ENCODE data around the gene DIPK2B. TPM values are rescaled to one million over a fixed set of nuclear protein-coding genes. Genes with fewer than 3 reads are reported as not detected.
A peak's percentile ranks its signal among the peaks of the same experiment; 100 is the strongest.

The DIPK2B gene
- polyA plus RNA-seq, 4 donors, result 0.27 to 8.6 (median 3.5) TPM; not detected in 1

DNA sequence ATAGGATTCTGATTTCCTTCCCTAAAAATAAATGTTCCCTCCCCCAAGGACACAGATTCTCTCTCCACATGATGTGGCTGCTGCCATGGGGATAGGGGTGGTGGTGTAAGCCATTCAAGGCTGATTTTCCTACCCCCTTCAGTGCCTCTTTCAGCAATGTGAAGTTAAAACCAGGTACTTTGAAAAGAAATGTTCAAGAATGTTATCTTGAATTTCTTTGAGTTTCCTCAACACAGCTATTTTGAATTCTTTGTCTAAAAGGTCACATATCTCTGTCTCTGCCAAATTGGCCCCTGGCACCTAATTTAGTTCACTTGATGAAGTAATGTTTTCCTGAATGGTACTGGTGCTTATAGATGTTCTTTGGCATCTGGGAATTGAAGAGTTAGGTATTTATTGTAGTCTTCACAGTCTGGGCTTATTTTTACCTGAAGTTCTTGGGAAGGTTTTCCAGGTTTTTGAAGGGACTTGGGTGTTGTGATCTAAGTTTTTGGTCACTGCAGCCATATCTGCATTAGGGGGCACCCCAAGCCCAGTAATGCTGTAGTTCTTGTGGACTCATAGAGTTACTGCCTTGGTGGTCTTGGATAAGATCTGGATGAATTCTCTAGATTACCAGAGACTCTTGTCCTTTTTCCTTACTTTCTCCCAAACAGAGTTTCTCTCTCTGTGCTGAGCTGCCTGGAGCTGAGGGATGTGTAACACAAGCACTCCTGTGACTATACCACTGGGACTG lies 7.6 kb upstream of the DIPK2B start:
- H3K36me3 ChIP-seq (ENCODE audit: control insufficient read depth in 3 of 3, insufficient read depth in 2 of 3, low read depth in 1 of 3, low read length in 3 of 3), result no peaks in the 10 kb centered on the region
- no peaks in the 10 kb centered on the region for H3K4me1 ChIP-seq (ENCODE audit: control insufficient read depth in 3 of 3, insufficient read depth in 2 of 3, low read depth in 1 of 3, low read length in 2 of 3)
- H3K4me3 ChIP-seq (ENCODE audit: low read depth in 1 of 3, low read length in 3 of 3), result no peak overlapping the region
- no peak for FAIRE-seq
- peaks cover 0 to 4% of the 10 kb centered on the region in 2 donors for H3K9me3 ChIP-seq (ENCODE audit: control insufficient read depth in 2 of 2, insufficient read depth in 1 of 2, low read depth in 1 of 2, low read length in 1 of 2)
- no peak for DNase-seq
- H3K27ac ChIP-seq (ENCODE audit: low read depth in 1 of 3, low read length in 2 of 3), result no peak overlapping the region
- H3K27me3 ChIP-seq (ENCODE audit: control insufficient read depth in 3 of 3, insufficient read depth in 3 of 3, low read length in 3 of 3), result peaks cover 0 to 2% (median 0%) of the 10 kb centered on the region in 3 donors

DNA sequence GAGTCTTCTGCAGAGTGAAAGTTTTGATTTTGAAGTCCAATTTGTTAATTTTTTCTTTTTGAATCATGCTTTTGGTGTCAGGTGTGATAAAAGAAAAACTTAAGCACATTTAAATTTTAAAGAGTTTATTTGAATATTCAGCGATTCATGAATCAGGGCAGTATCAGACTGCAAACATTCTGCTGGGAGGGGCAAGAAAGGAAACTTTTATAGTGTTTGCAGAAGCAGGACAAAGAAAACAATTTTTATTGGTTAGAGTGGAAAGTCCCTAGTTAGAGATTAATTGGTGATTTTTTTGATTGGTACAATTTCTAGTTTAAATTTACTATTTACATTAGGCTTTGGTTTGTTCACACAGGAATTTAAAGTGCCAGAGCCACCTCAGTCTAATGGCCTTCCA lies 1.5 kb upstream of the DIPK2B start:
- no peak for FAIRE-seq
- no peaks in the 10 kb centered on the region for H3K4me1 ChIP-seq (ENCODE audit: control insufficient read depth in 3 of 3, insufficient read depth in 2 of 3, low read depth in 1 of 3, low read length in 2 of 3)
- WGBS, 3 donors, result 17 to 49% (median 18%) methylated on average over 1 of the region's 1 CpG

DNA sequence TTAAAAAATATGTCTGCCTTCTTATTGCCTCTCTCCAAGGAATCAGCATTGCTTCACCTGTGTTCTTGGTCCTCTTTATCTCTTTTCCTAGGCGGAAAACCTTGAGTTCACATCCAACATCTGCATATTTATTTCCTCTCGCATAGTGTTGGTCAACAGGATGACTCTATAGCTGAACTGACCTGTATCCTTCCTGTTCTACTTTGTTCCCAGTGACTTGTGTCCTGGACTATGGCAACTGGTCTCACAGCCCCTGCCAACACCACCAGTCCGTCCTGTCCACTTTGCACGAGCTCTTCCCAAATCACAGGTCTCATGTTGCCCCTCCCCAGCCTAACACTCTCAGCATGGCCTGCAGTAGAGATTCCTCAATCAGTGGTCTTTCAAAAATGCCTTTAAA lies 2.0 kb downstream of the DIPK2B start:
- Histone ChIP-seq H3K4me1 (ENCODE audit: control insufficient read depth in 3 of 3, insufficient read depth in 2 of 3, low read depth in 1 of 3, low read length in 2 of 3) (no peaks in the 10 kb centered on the region), H3K4me3 (ENCODE audit: low read depth in 1 of 3, low read length in 3 of 3) (no peak overlapping the region), H3K27me3 (ENCODE audit: control insufficient read depth in 3 of 3, insufficient read depth in 3 of 3, low read length in 3 of 3) (no peaks in the 10 kb centered on the region), H3K27ac (ENCODE audit: low read depth in 1 of 3, low read length in 2 of 3) (peak overlapping the region in 1 of 3 donors; percentile 39), H3K36me3 (ENCODE audit: control insufficient read depth in 3 of 3, insufficient read depth in 2 of 3, low read depth in 1 of 3, low read length in 3 of 3) (no peaks in the 10 kb centered on the region), H3K9me3 (ENCODE audit: control insufficient read depth in 2 of 2, insufficient read depth in 1 of 2, low read depth in 1 of 2, low read length in 1 of 2) (no peaks in the 10 kb centered on the region)
- FAIRE-seq, result no peak
- no peak for DNase-seq
- WGBS, 3 donors, result 74 to 95% (median 84%) methylated on average over 4 of the region's 4 CpGs

More for the DNA sequence above, 1.5 kb upstream of the DIPK2B start:
- Histone ChIP-seq H3K27ac (ENCODE audit: low read depth in 1 of 3, low read length in 2 of 3) (no peak overlapping the region), H3K27me3 (ENCODE audit: control insufficient read depth in 3 of 3, insufficient read depth in 3 of 3, low read length in 3 of 3) (no peaks in the 10 kb centered on the region), H3K36me3 (ENCODE audit: control insufficient read depth in 3 of 3, insufficient read depth in 2 of 3, low read depth in 1 of 3, low read length in 3 of 3) (no peaks in the 10 kb centered on the region), H3K9me3 (ENCODE audit: control insufficient read depth in 2 of 2, insufficient read depth in 1 of 2, low read depth in 1 of 2, low read length in 1 of 2) (no peaks in the 10 kb centered on the region), H3K4me3 (ENCODE audit: low read depth in 1 of 3, low read length in 3 of 3) (no peak overlapping the region)
- no peak for DNase-seq

GRCh38 chrX:45198301-45198700 lies 2.4 kb downstream of the DIPK2B start:
- DNase-seq (no peak), FAIRE-seq (no peak)
- Histone ChIP-seq H3K4me1 (ENCODE audit: control insufficient read depth in 3 of 3, insufficient read depth in 2 of 3, low read depth in 1 of 3, low read length in 2 of 3) (no peaks in the 10 kb centered on the region), H3K9me3 (ENCODE audit: control insufficient read depth in 2 of 2, insufficient read depth in 1 of 2, low read depth in 1 of 2, low read length in 1 of 2) (no peaks in the 10 kb centered on the region), H3K4me3 (ENCODE audit: low read depth in 1 of 3, low read length in 3 of 3) (no peak overlapping the region), H3K27ac (ENCODE audit: low read depth in 1 of 3, low read length in 2 of 3) (no peak overlapping the region), H3K36me3 (ENCODE audit: control insufficient read depth in 3 of 3, insufficient read depth in 2 of 3, low read depth in 1 of 3, low read length in 3 of 3) (no peaks in the 10 kb centered on the region), H3K27me3 (ENCODE audit: control insufficient read depth in 3 of 3, insufficient read depth in 3 of 3, low read length in 3 of 3) (no peaks in the 10 kb centered on the region)
- WGBS, 3 donors, result 40 to 77% (median 66%) methylated on average over 3 of the region's 3 CpGs

- H3K9me3 ChIP-seq (ENCODE audit: control insufficient read depth in 2 of 2, insufficient read depth in 1 of 2, low read depth in 1 of 2, low read length in 1 of 2), result no peaks in the 10 kb centered on the region
- DNase-seq, result no peak
- no peak overlapping the region for H3K27ac ChIP-seq (ENCODE audit: low read depth in 1 of 3, low read length in 2 of 3)
- H3K4me3 ChIP-seq (ENCODE audit: low read depth in 1 of 3, low read length in 3 of 3), result no peak overlapping the region
- no peaks in the 10 kb centered on the region for H3K4me1 ChIP-seq (ENCODE audit: control insufficient read depth in 3 of 3, insufficient read depth in 2 of 3, low read depth in 1 of 3, low read length in 2 of 3)
- FAIRE-seq, result no peak
- no peaks in the 10 kb centered on the region for H3K27me3 ChIP-seq (ENCODE audit: control insufficient read depth in 3 of 3, insufficient read depth in 3 of 3, low read length in 3 of 3)
- H3K36me3 ChIP-seq (ENCODE audit: control insufficient read depth in 3 of 3, insufficient read depth in 2 of 3, low read depth in 1 of 3, low read length in 3 of 3), result no peaks in the 10 kb centered on the region
- 75 to 90% (median 84%) methylated on average over 2 of the region's 2 CpGs for WGBS, 3 donors
Observed at GRCh38 chrX:45196701-45197100, 4.0 kb downstream of the DIPK2B start.

DNA sequence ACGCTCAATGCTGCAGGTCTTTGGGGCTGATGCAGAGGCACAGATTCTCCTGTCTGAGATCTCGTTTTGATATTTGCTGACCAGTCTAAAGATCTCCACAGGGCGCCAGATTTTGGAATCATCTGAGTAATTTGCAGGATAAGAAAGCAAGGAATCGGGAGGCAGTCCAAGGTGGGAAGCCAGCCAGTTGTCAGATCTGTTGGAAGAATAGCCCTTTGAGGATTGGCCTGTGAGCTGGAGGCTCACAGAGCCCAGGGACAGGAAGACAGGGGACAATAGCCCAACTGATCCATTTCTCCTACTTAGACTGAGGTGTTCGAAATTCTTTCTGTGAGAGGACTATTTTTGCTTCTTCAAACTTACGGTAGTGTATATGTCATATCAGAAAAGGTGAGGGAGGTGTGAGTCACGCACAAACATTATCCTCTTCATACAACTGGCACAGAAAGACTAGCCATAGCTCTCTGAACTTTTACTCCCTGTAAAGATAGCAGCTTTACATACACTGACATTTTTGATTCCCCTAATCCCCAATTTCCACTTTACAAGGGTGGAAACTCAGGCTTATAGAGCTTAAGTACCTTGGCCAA lies 8.8 kb downstream of the DIPK2B start:
- H3K36me3 ChIP-seq (ENCODE audit: control insufficient read depth in 3 of 3, insufficient read depth in 2 of 3, low read depth in 1 of 3, low read length in 3 of 3), result no peaks in the 10 kb centered on the region

GRCh38 chrX:45191383-45191782 lies 9.3 kb downstream of the DIPK2B start:
- 67 to 87% (median 72%) methylated on average over 8 of the region's 8 CpGs for WGBS, 3 donors
- no peaks in the 10 kb centered on the region for H3K36me3 ChIP-seq (ENCODE audit: control insufficient read depth in 3 of 3, insufficient read depth in 2 of 3, low read depth in 1 of 3, low read length in 3 of 3)
- H3K4me3 ChIP-seq (ENCODE audit: low read depth in 1 of 3, low read length in 3 of 3), result no peak overlapping the region
- FAIRE-seq, result no peak
- no peaks in the 10 kb centered on the region for H3K4me1 ChIP-seq (ENCODE audit: control insufficient read depth in 3 of 3, insufficient read depth in 2 of 3, low read depth in 1 of 3, low read length in 2 of 3)
- H3K27ac ChIP-seq (ENCODE audit: low read depth in 1 of 3, low read length in 2 of 3), result no peak overlapping the region
- no peaks in the 10 kb centered on the region for H3K27me3 ChIP-seq (ENCODE audit: control insufficient read depth in 3 of 3, insufficient read depth in 3 of 3, low read length in 3 of 3)
- DNase-seq, result no peak
- H3K9me3 ChIP-seq (ENCODE audit: control insufficient read depth in 2 of 2, insufficient read depth in 1 of 2, low read depth in 1 of 2, low read length in 1 of 2), result no peaks in the 10 kb centered on the region

More for the DNA sequence above, 8.8 kb downstream of the DIPK2B start:
- H3K9me3 ChIP-seq (ENCODE audit: control insufficient read depth in 2 of 2, insufficient read depth in 1 of 2, low read depth in 1 of 2, low read length in 1 of 2), result no peaks in the 10 kb centered on the region
- FAIRE-seq (no peak), DNase-seq (no peak)
- no peak overlapping the region for H3K27ac ChIP-seq (ENCODE audit: low read depth in 1 of 3, low read length in 2 of 3)
- 60 to 82% (median 62%) methylated on average over 7 of the region's 7 CpGs for WGBS, 3 donors
- no peaks in the 10 kb centered on the region for H3K27me3 ChIP-seq (ENCODE audit: control insufficient read depth in 3 of 3, insufficient read depth in 3 of 3, low read length in 3 of 3)
- H3K4me1 ChIP-seq (ENCODE audit: control insufficient read depth in 3 of 3, insufficient read depth in 2 of 3, low read depth in 1 of 3, low read length in 2 of 3), result no peaks in the 10 kb centered on the region
- H3K4me3 ChIP-seq (ENCODE audit: low read depth in 1 of 3, low read length in 3 of 3), result no peak overlapping the region

DNA sequence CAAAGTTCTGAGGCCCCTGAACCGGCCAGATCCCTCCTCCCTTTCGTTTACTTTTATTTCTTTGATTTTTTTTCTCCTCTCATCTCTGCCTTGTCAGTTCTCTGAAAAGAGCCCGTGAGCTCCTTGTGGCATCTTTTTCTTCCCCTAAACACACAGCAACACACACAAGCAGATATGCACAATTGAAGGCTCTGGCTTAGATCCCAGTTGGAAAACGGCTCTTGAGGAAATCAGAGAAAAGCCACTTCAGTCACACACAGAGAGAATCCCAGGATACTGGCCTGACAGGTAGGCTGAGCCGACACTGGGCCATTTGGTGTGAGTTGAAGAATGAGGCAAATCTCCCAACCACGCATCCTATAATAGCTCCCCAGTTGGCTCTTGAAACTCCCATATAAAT lies 12.9 kb downstream of the DIPK2B start:
- no peaks in the 10 kb centered on the region for H3K36me3 ChIP-seq (ENCODE audit: control insufficient read depth in 3 of 3, insufficient read depth in 2 of 3, low read depth in 1 of 3, low read length in 3 of 3)
- 20 to 34% (median 26%) methylated on average over 6 of the region's 6 CpGs for WGBS, 3 donors
- DNase-seq (no peak), FAIRE-seq (no peak)
- no peak overlapping the region for H3K27ac ChIP-seq (ENCODE audit: low read depth in 1 of 3, low read length in 2 of 3)
- no peaks in the 10 kb centered on the region for H3K4me1 ChIP-seq (ENCODE audit: control insufficient read depth in 3 of 3, insufficient read depth in 2 of 3, low read depth in 1 of 3, low read length in 2 of 3)
- H3K27me3 ChIP-seq (ENCODE audit: control insufficient read depth in 3 of 3, insufficient read depth in 3 of 3, low read length in 3 of 3), result no peaks in the 10 kb centered on the region
- no peak overlapping the region for H3K4me3 ChIP-seq (ENCODE audit: low read depth in 1 of 3, low read length in 3 of 3)
- H3K9me3 ChIP-seq (ENCODE audit: control insufficient read depth in 2 of 2, insufficient read depth in 1 of 2, low read depth in 1 of 2, low read length in 1 of 2), result no peaks in the 10 kb centered on the region

GRCh38 chrX:45186643-45187026 lies 14.0 kb downstream of the DIPK2B start:
- FAIRE-seq (no peak), DNase-seq (no peak)
- whole genome bisulfite sequencing, 3 donors, result 30 to 39% (median 34%) methylated on average over 4 of the region's 4 CpGs
- no peak overlapping the region for H3K27ac ChIP-seq (ENCODE audit: low read depth in 1 of 3, low read length in 2 of 3)
- no peaks in the 10 kb centered on the region for H3K4me1 ChIP-seq (ENCODE audit: control insufficient read depth in 3 of 3, insufficient read depth in 2 of 3, low read depth in 1 of 3, low read length in 2 of 3)
- no peaks in the 10 kb centered on the region for H3K36me3 ChIP-seq (ENCODE audit: control insufficient read depth in 3 of 3, insufficient read depth in 2 of 3, low read depth in 1 of 3, low read length in 3 of 3)
- no peaks in the 10 kb centered on the region for H3K9me3 ChIP-seq (ENCODE audit: control insufficient read depth in 2 of 2, insufficient read depth in 1 of 2, low read depth in 1 of 2, low read length in 1 of 2)
- H3K4me3 ChIP-seq (ENCODE audit: low read depth in 1 of 3, low read length in 3 of 3), result no peak overlapping the region
- H3K27me3 ChIP-seq (ENCODE audit: control insufficient read depth in 3 of 3, insufficient read depth in 3 of 3, low read length in 3 of 3), result no peaks in the 10 kb centered on the region

All from small intestine (tissue), 7 donors.